H9 (cell line): ENCODE measurements around the gene IPO9. TPM values are rescaled to one million over a fixed set of nuclear protein-coding genes. Genes with fewer than 3 reads are reported as not detected.

ENCODE experiments used
- DNase-seq: peaks from one replicate; pipeline ENCODE4 v3.0.0-alpha.2; 2017
- H2AFZ ChIP-seq: one replicate; pipeline ENCODE4 v1.6.1; 2013; ENCODE audit warnings: mild to moderate bottlenecking, low read length, control low read depth, moderate library complexity
- H2AK5ac ChIP-seq: 2 replicates; pipeline ENCODE4 v1.6.1; 2013; ENCODE audit warnings: low read length, control low read depth, mixed read lengths; ENCODE audit not compliant: insufficient read length
- H2BK120ac ChIP-seq: one replicate; pipeline ENCODE4 v1.6.1; 2013; ENCODE audit warnings: low read depth, mild to moderate bottlenecking, low read length, control low read depth, inconsistent platforms; ENCODE audit not compliant: poor library complexity, severe bottlenecking
- H2BK12ac ChIP-seq: 2 replicates; pipeline ENCODE4 v1.6.1; 2013; ENCODE audit warnings: low read length, control low read depth, mixed read lengths, low read depth; ENCODE audit not compliant: insufficient read length
- H2BK15ac ChIP-seq: 2 replicates; pipeline ENCODE4 v1.6.1; 2013; ENCODE audit warnings: low read depth, low read length, control low read depth
- H2BK20ac ChIP-seq: one replicate; pipeline ENCODE4 v1.6.1; 2013; ENCODE audit warnings: low read depth, mild to moderate bottlenecking, low read length, control low read depth, inconsistent platforms; ENCODE audit not compliant: poor library complexity, severe bottlenecking
- H2BK5ac ChIP-seq: 2 replicates; pipeline ENCODE4 v1.6.1; 2013; ENCODE audit warnings: low read length, control low read depth, mixed read lengths; ENCODE audit not compliant: insufficient read length
- H3K14ac ChIP-seq: 2 replicates; pipeline ENCODE4 v1.6.1; 2013; ENCODE audit warnings: low read length, control low read depth; ENCODE audit not compliant: insufficient read depth
- H3K18ac ChIP-seq: 2 replicates; pipeline ENCODE4 v1.6.1; 2013; ENCODE audit warnings: low read depth, mild to moderate bottlenecking, mixed read lengths, low read length, control low read depth; ENCODE audit not compliant: insufficient read length
- H3K23ac ChIP-seq: 2 replicates; pipeline ENCODE4 v1.6.1; 2013; ENCODE audit warnings: low read length, control low read depth, mixed read lengths, low read depth; ENCODE audit not compliant: insufficient read length
- H3K23me2 ChIP-seq: 2 replicates; pipeline ENCODE4 v1.6.1; 2013; ENCODE audit warnings: low read depth, mild to moderate bottlenecking, mixed read lengths, low read length, control low read depth; ENCODE audit not compliant: insufficient read length, poor library complexity, severe bottlenecking
- H3K27ac ChIP-seq: 2 replicates; pipeline ENCODE4 v1.5.1; 2013; ENCODE audit warnings: low read length, control low read depth, mixed read lengths, low read depth; ENCODE audit not compliant: insufficient read length
- H3K27me3 ChIP-seq: 2 replicates; pipeline ENCODE4 v1.6.1; 2013; ENCODE audit warnings: low read length, control low read depth, inconsistent platforms; ENCODE audit not compliant: insufficient read depth
- H3K4ac ChIP-seq: 2 replicates; pipeline ENCODE4 v1.6.1; 2013; ENCODE audit warnings: low read depth, mild to moderate bottlenecking, control low read depth, inconsistent platforms, low read length, moderate library complexity
- H3K4me1 ChIP-seq: 2 replicates; pipeline ENCODE4 v1.6.1; 2013; ENCODE audit warnings: low read length, control low read depth, inconsistent platforms; ENCODE audit not compliant: insufficient read depth
- H3K4me2 ChIP-seq: 2 replicates; pipeline ENCODE4 v1.6.1; 2013; ENCODE audit warnings: low read length, control low read depth, mixed read lengths; ENCODE audit not compliant: insufficient read length, insufficient read depth
- H3K56ac ChIP-seq: 2 replicates; pipeline ENCODE4 v1.6.1; 2013; ENCODE audit warnings: low read depth, mild to moderate bottlenecking, mixed read lengths, low read length, control low read depth; ENCODE audit not compliant: insufficient read length
- H3K79me1 ChIP-seq: 2 replicates; pipeline ENCODE4 v1.6.1; 2013; ENCODE audit warnings: low read depth, mild to moderate bottlenecking, moderate library complexity, low read length, control low read depth, inconsistent platforms; ENCODE audit not compliant: insufficient read depth, poor library complexity, severe bottlenecking
- H3K79me2 ChIP-seq: 2 replicates; pipeline ENCODE4 v1.6.1; 2013; ENCODE audit warnings: low read length, control low read depth, inconsistent platforms; ENCODE audit not compliant: insufficient read depth
- H3K9ac ChIP-seq: 2 replicates; pipeline ENCODE4 v1.6.1; 2013; ENCODE audit warnings: low read length, control low read depth, mixed read lengths; ENCODE audit not compliant: insufficient read length; ENCODE audit errors: extremely low read depth
- H3K9me3 ChIP-seq: one replicate; pipeline ENCODE4 v1.6.1; 2013; ENCODE audit warnings: low read depth, low read length, inconsistent platforms; ENCODE audit not compliant: control insufficient read depth
- H3T11ph ChIP-seq: one replicate; pipeline ENCODE4 v1.6.1; 2013; ENCODE audit warnings: mild to moderate bottlenecking, low read length, control low read depth, inconsistent platforms
- H4K20me1 ChIP-seq: one replicate; pipeline ENCODE4 v1.6.1; 2013; ENCODE audit not compliant: control insufficient read depth, insufficient read length, insufficient read depth
- H4K5ac ChIP-seq: 2 replicates; pipeline ENCODE4 v1.6.1; 2013; ENCODE audit warnings: low read depth, mild to moderate bottlenecking, mixed read lengths, low read length, control low read depth; ENCODE audit not compliant: insufficient read length
- H4K8ac ChIP-seq: replicated peaks from 2 replicates; pipeline ENCODE4 v1.6.1; 2013; ENCODE audit warnings: low read length, control low read depth, mixed read lengths, low read depth; ENCODE audit not compliant: insufficient read length
- H4K91ac ChIP-seq: 2 replicates; pipeline ENCODE4 v1.6.1; 2013; ENCODE audit warnings: low read depth, mild to moderate bottlenecking, moderate library complexity, mixed read lengths, low read length, control low read depth; ENCODE audit not compliant: insufficient read length
- H3K27ac Mint-ChIP-seq, 3 experiments: 2 replicates in 2 of 3; 3 replicates in 1 of 3; pipeline ENCODE4 v1.8.0; 2020 to 2021; ENCODE audit warnings: mixed read lengths in 3 of 3, mild to moderate bottlenecking in 1 of 3, moderate library complexity in 1 of 3
- H3K27me3 Mint-ChIP-seq: 2 replicates; pipeline ENCODE4 v1.8.0; 2021; ENCODE audit warnings: low read depth, mild to moderate bottlenecking, moderate library complexity, mixed read lengths
- H3K36me3 Mint-ChIP-seq, 3 experiments: 2 replicates in 2 of 3; 3 replicates in 1 of 3; pipeline ENCODE4 v1.8.0; 2020 to 2021; ENCODE audit warnings: low read depth in 3 of 3, mixed read lengths in 3 of 3; ENCODE audit not compliant: insufficient read depth in 1 of 3
- H3K4me1 Mint-ChIP-seq, 2 experiments: 2 replicates each; pipeline ENCODE4 v1.8.0; 2020; ENCODE audit warnings: mixed read lengths in 2 of 2
- H3K4me3 Mint-ChIP-seq, 2 experiments: 2 replicates in 1 of 2; 3 replicates in 1 of 2; pipeline ENCODE4 v1.8.0; 2020 to 2021; ENCODE audit warnings: mild to moderate bottlenecking in 2 of 2, mixed read lengths in 2 of 2, moderate library complexity in 1 of 2
- H3K9me3 Mint-ChIP-seq, 2 experiments: 2 replicates in 1 of 2; 3 replicates in 1 of 2; pipeline ENCODE4 v1.8.0; 2020; ENCODE audit warnings: mild to moderate bottlenecking in 2 of 2, mixed read lengths in 2 of 2, moderate library complexity in 1 of 2
- WGBS: extraction: QIAGEN DNeasy Blood & Tissue Kit; methylation state at CpG from one replicate; pipeline ENCODE4 v1.1.7; 2013; ENCODE audit warnings: missing lambda C conversion rate, low lambda C conversion rate, mixed read lengths; ENCODE audit not compliant: insufficient read length; ENCODE audit errors: extremely low coverage; 5-methylcytosine and 5-hydroxymethylcytosine counted together
- total RNA-seq: library from RNA; stranded (reverse); gene quantifications from 2 replicates; pipeline ENCODE4 v1.2.1, GENCODE V29; 2021
- TF ChIP-seq, protein P1 (sequence below): fragments of 200-600 bp; sonication (generic); conservative IDR thresholded peaks from 3 replicates; pipeline ENCODE4 v1.8.0; 2021; ENCODE audit warnings: antibody characterized with exemption, mild to moderate bottlenecking

IPO9 gene
- total RNA-seq, 1 experiment from 2014 or later: 104 TPM

- no peaks in the 10 kb centered on the region for H3K23me2 ChIP-seq
- no peaks in the 10 kb centered on the region for H3K27me3 ChIP-seq
- H3K4ac ChIP-seq: no peak overlapping the region
- Mint-ChIP-seq H3K27me3 (no peaks in the 10 kb centered on the region), H3K4me1 (peaks cover 27 to 28% of the 10 kb centered on the region in 2 experiments), H3K36me3 (peaks cover 12 to 34% (median 22%) of the 10 kb centered on the region in 3 experiments; a peak in 6 of 7 replicates), H3K9me3 (no peaks in the 10 kb centered on the region), H3K4me3 (no peak overlapping the region), H3K27ac (peak overlapping the region in 1 of 3 experiments; percentile 44; a peak in 1 of 7 replicates)
- DNase-seq: no peak
- H3K9ac ChIP-seq: no peak overlapping the region
- H2AK5ac ChIP-seq: no peak overlapping the region
- H3K79me1 ChIP-seq: peaks cover 3% of the 10 kb centered on the region
- H2BK12ac ChIP-seq: no peak overlapping the region
- no peak overlapping the region for H2BK15ac ChIP-seq
- H3K56ac ChIP-seq: no peak overlapping the region
- H2BK20ac ChIP-seq: no peak overlapping the region
- H4K8ac ChIP-seq: no peak overlapping the region
- no peak overlapping the region for H3K18ac ChIP-seq
- H3K4me2 ChIP-seq: no peak overlapping the region
- H2BK5ac ChIP-seq: no peak overlapping the region
- no CpG with 5 or more reads among the region's 1 CpG for WGBS
- H4K91ac ChIP-seq: no peak overlapping the region
- TF ChIP-seq, protein P1, sequence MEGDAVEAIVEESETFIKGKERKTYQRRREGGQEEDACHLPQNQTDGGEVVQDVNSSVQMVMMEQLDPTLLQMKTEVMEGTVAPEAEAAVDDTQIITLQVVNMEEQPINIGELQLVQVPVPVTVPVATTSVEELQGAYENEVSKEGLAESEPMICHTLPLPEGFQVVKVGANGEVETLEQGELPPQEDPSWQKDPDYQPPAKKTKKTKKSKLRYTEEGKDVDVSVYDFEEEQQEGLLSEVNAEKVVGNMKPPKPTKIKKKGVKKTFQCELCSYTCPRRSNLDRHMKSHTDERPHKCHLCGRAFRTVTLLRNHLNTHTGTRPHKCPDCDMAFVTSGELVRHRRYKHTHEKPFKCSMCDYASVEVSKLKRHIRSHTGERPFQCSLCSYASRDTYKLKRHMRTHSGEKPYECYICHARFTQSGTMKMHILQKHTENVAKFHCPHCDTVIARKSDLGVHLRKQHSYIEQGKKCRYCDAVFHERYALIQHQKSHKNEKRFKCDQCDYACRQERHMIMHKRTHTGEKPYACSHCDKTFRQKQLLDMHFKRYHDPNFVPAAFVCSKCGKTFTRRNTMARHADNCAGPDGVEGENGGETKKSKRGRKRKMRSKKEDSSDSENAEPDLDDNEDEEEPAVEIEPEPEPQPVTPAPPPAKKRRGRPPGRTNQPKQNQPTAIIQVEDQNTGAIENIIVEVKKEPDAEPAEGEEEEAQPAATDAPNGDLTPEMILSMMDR: no peak
- no peak overlapping the region for H3T11ph ChIP-seq
- H3K79me2 ChIP-seq: peaks cover 33% of the 10 kb centered on the region; the same call in 1 of the 2 replicates
- no peak overlapping the region for H3K27ac ChIP-seq
- H2AFZ ChIP-seq: no peak overlapping the region
- no peak overlapping the region for H2BK120ac ChIP-seq
- no peak overlapping the region for H3K23ac ChIP-seq
- H4K5ac ChIP-seq: no peak overlapping the region
- H3K14ac ChIP-seq: no peak overlapping the region
- H4K20me1 ChIP-seq: no peaks in the 10 kb centered on the region
- H3K9me3 ChIP-seq: no peaks in the 10 kb centered on the region
- peaks cover 6% of the 10 kb centered on the region; the same call in 1 of the 2 replicates for H3K4me1 ChIP-seq
Observed at GRCh38 chr1:201840490-201840889, 11.5 kb downstream of the IPO9 start.
